Gastrocnemius medialis (tissue), 4 donors: ENCODE data around the gene JMJD1C. TPM values are rescaled to one million over a fixed set of nuclear protein-coding genes. Genes with fewer than 3 reads are reported as not detected.

Source experiments
- ATAC-seq, 2 donors: fragments of 150-250 bp; one replicate each; pipeline ENCODE4 v1.9.1; 2016
- DNase-seq, 2 donors: peaks; one replicate each; pipeline ENCODE4 v3.0.0-alpha.2; 2019
- H3K27ac ChIP-seq, 4 donors: fragments of 200-600 bp; sonication (generic); 1 replicate in 1 of 4; 2 replicates in 3 of 4; pipeline ENCODE4 v1.5.1; 2016 to 2018; ENCODE audit warnings: mild to moderate bottlenecking in 2 of 4, moderate library complexity in 1 of 4
- H3K27me3 ChIP-seq, 3 donors: fragments of 200-600 bp; sonication (generic) in 2 of 3; 1 replicate in 1 of 3; 2 replicates in 2 of 3; pipeline versions ENCODE4 v1.5.1 to v1.6.0; 2016 to 2019; ENCODE audit warnings: mild to moderate bottlenecking in 1 of 3, moderate library complexity in 1 of 3
- H3K36me3 ChIP-seq, 2 donors: fragments of 200-600 bp; sonication (generic) in 1 of 2; one replicate each; pipeline ENCODE4 v1.5.1; 2017 to 2018
- H3K4me1 ChIP-seq, 2 donors: fragments of 200-600 bp; sonication (generic) in 1 of 2; one replicate each; pipeline ENCODE4 v1.5.1; 2016 to 2017; ENCODE audit warnings: mild to moderate bottlenecking in 2 of 2
- H3K4me3 ChIP-seq, 4 donors: fragments of 200-600 bp; sonication (generic) in 3 of 4; 1 replicate in 1 of 4; 2 replicates in 3 of 4; pipeline ENCODE4 v1.5.1; 2016 to 2019; ENCODE audit warnings: mild to moderate bottlenecking in 2 of 4
- H3K9me3 ChIP-seq, 3 donors: fragments of 200-600 bp; sonication (generic) in 2 of 3; 1 replicate in 1 of 3; 2 replicates in 2 of 3; pipeline ENCODE4 v1.5.1; 2016 to 2019
- POLR2A ChIP-seq, 2 donors: fragments of 450-650 bp; IDR thresholded peaks; one replicate each; pipeline ENCODE4 v1.6.1; 2017; ENCODE audit warnings: antibody characterized with exemption in 2 of 2, mild to moderate bottlenecking in 2 of 2, moderate library complexity in 2 of 2
- in situ Hi-C, 4 donors: fragments of 200-750 bp; cut with MboI; loops; one replicate each; pipeline versions ENCODE4 v1.15.0 to v1.8.0; 2017; ENCODE audit warnings: low sequenced_read_pairs in 4 of 4
- intact Hi-C: fragments of 100-400 bp; cut with DNase I; formaldehyde crosslinking; loops from one replicate; pipeline ENCODE4 v1.15.1; 2023; ENCODE audit warnings: low total_unique reads
- total RNA-seq, 4 donors: library from RNA; depleted of rRNA; stranded (reverse); fragments of >200 nt; gene quantifications; one replicate each; pipeline versions ENCODE4 v1.1.0 to v1.2.3, GENCODE V29; 2016
- TF ChIP-seq, protein P1 (sequence below), 5 experiments: fragments of 450-650 bp in 3 of 5; fragments of 200-600 bp in 2 of 5; sonication (generic) in 2 of 5; IDR thresholded peaks in 4 of 5; conservative IDR thresholded peaks in 1 of 5; 1 replicate in 4 of 5; 2 replicates in 1 of 5; pipeline ENCODE4 v1.5.1; 2016 to 2019; ENCODE audit warnings: antibody characterized with exemption in 5 of 5, mild to moderate bottlenecking in 3 of 5, moderate library complexity in 3 of 5

Gene JMJD1C
- total RNA-seq, 4 donors from 2014 or later, result 22.5 to 74.1 (median 46.9) TPM

- Histone ChIP-seq H3K4me1 (peaks cover 5 to 8% of the 10 kb centered on the region in 2 donors), H3K27me3 (no peaks in the 10 kb centered on the region), H3K4me3 (no peak overlapping the region), H3K9me3 (no peaks in the 10 kb centered on the region), H3K36me3 (no peaks in the 10 kb centered on the region), H3K27ac (no peak overlapping the region)
- intact Hi-C loops, result no loop called here
- TF ChIP-seq POLR2A (IDR thresholded peaks at IDR 0.05), result no peak
- TF ChIP-seq, protein P1, sequence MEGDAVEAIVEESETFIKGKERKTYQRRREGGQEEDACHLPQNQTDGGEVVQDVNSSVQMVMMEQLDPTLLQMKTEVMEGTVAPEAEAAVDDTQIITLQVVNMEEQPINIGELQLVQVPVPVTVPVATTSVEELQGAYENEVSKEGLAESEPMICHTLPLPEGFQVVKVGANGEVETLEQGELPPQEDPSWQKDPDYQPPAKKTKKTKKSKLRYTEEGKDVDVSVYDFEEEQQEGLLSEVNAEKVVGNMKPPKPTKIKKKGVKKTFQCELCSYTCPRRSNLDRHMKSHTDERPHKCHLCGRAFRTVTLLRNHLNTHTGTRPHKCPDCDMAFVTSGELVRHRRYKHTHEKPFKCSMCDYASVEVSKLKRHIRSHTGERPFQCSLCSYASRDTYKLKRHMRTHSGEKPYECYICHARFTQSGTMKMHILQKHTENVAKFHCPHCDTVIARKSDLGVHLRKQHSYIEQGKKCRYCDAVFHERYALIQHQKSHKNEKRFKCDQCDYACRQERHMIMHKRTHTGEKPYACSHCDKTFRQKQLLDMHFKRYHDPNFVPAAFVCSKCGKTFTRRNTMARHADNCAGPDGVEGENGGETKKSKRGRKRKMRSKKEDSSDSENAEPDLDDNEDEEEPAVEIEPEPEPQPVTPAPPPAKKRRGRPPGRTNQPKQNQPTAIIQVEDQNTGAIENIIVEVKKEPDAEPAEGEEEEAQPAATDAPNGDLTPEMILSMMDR (IDR thresholded peaks at IDR 0.05 in 4 of 5, conservative IDR thresholded peaks at IDR 0.05 in 1 of 5), result no peak
- in situ Hi-C loops, result no loop called here
- ATAC-seq (no peak), DNase-seq (no peak)
Observed at GRCh38 chr10:63365976-63366765, 99.6 kb downstream of the JMJD1C start.

DNA sequence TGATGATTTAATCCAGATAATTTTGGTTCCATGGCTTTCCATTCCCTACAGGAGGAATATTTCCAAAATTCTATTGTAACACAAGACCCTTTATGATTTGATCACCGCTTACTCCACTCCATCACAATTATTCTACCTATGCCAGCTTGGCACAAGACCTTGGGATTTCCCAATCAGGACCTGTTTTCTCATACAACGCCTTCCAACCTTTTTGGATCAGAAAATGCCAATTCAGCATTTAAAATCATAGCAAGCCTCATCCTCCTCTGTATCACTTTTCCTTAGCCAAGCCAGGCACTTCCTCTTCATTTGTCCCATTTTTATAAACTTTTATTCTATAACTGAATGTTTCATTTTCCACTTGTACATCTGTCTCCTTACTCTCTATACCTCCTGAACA lies 100.9 kb downstream of the JMJD1C start:
- no peaks in the 10 kb centered on the region for H3K36me3 ChIP-seq
- TF ChIP-seq POLR2A (IDR thresholded peaks at IDR 0.05), result no peak
- TF ChIP-seq, protein P1 (IDR thresholded peaks at IDR 0.05 in 4 of 5, conservative IDR thresholded peaks at IDR 0.05 in 1 of 5), result no peak
- H3K27ac ChIP-seq, result no peak overlapping the region
- ATAC-seq (no peak), DNase-seq (no peak)
- in situ Hi-C loops (no loop called here), intact Hi-C loops (loop anchor here (5.0 kb wide), 1 partner anchor 262 kb away; no protein-coding TSS in a partner anchor)
- H3K9me3 ChIP-seq, result no peaks in the 10 kb centered on the region
- peaks cover 5 to 8% of the 10 kb centered on the region in 2 donors for H3K4me1 ChIP-seq
- no peak overlapping the region for H3K4me3 ChIP-seq
- H3K27me3 ChIP-seq, result no peaks in the 10 kb centered on the region

DNA sequence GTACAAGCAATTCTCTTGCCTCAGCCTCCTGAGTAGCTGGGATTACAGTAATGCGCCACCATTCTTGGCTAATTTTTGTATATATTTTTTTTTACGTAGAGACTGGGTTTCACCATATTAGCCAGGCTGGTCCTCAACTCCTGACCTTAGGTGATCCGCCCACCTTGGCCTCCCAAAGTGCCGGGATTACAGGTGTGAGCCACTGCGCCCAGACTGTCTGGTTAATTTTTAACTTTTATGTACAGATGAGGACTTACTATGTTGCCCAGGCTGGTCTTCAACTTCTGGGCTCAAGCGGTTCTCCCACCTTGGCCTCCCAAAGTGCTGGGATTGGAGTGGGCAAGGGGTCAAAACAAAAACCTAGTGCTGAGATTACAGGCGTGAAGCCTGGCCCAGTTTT lies 101.8 kb downstream of the JMJD1C start:
- no peak for ATAC-seq
- intact Hi-C loops, result loop anchor here (5.0 kb wide), 1 partner anchor 263 kb away; no protein-coding TSS in a partner anchor
- H3K27me3 ChIP-seq, result no peaks in the 10 kb centered on the region

DNA sequence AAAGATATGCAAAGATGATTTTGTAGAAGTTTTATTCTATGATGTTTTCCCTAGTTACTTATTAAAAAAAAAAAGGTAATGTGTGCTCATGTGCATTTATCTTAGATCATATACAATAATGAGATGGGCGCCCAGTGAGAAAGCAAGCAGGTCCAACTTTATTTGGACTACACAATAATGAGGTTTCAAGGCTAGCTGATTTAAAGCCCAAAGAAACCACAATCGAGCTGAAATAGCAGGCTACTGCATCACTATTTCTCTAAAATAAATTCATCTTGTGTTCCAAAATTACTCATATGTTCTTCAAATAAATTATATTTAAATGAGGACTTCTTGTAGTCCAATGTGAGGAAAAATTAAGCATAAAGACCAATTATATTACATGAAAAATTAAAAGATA lies 110.1 kb downstream of the JMJD1C start:
- in situ Hi-C loops (no loop called here), intact Hi-C loops (no loop called here)
- no peak overlapping the region for H3K27ac ChIP-seq
- no peak overlapping the region for H3K4me3 ChIP-seq
- no peak for ATAC-seq
- TF ChIP-seq, protein P1 (IDR thresholded peaks at IDR 0.05 in 4 of 5, conservative IDR thresholded peaks at IDR 0.05 in 1 of 5), result no peak
- no peak for TF ChIP-seq POLR2A (IDR thresholded peaks at IDR 0.05)
- DNase-seq, result no peak
- no peaks in the 10 kb centered on the region for H3K9me3 ChIP-seq
- H3K4me1 ChIP-seq, result peaks cover 0 to 17% of the 10 kb centered on the region in 2 donors
- no peaks in the 10 kb centered on the region for H3K27me3 ChIP-seq
- H3K36me3 ChIP-seq, result no peaks in the 10 kb centered on the region

More for the DNA sequence above, 101.8 kb downstream of the JMJD1C start:
- H3K4me3 ChIP-seq, result no peak overlapping the region
- no peak for TF ChIP-seq POLR2A (IDR thresholded peaks at IDR 0.05)
- TF ChIP-seq, protein P1 (IDR thresholded peaks at IDR 0.05 in 4 of 5, conservative IDR thresholded peaks at IDR 0.05 in 1 of 5), result no peak
- peaks cover 5 to 8% of the 10 kb centered on the region in 2 donors for H3K4me1 ChIP-seq
- in situ Hi-C loops, result no loop called here
- no peak for DNase-seq
- H3K36me3 ChIP-seq, result no peaks in the 10 kb centered on the region
- no peaks in the 10 kb centered on the region for H3K9me3 ChIP-seq
- no peak overlapping the region for H3K27ac ChIP-seq
